Keratinocyte (primary cell): ENCODE results near the gene DUSP23. TPM values are rescaled to one million over a fixed set of nuclear protein-coding genes. Genes with fewer than 3 reads are reported as not detected.

Experiments
- DNase-seq: peaks from one replicate; pipeline ENCODE4 v3.0.0-alpha.2; 2011; ENCODE audit warnings: low read depth, missing footprints, low spot score
- FAIRE-seq: peaks from 2 replicates; lab custom pipeline; 2011; peaks lifted over from hg19 to GRCh38; lab: Jason Lieb, UNC
- H2AFZ ChIP-seq: 2 replicates; pipeline ENCODE4 v1.6.0; 2012; ENCODE audit warnings: low read length, control low read depth, inconsistent platforms; ENCODE audit not compliant: control insufficient read depth
- H3K27ac ChIP-seq: 2 replicates; pipeline ENCODE4 v1.5.1; 2011; ENCODE audit warnings: low read length; ENCODE audit not compliant: control insufficient read depth, insufficient read depth
- H3K27me3 ChIP-seq: 3 replicates; pipeline ENCODE4 v1.6.0; 2011; ENCODE audit warnings: low read length; ENCODE audit not compliant: control insufficient read depth, insufficient read depth; ENCODE audit errors: extremely low read depth
- H3K36me3 ChIP-seq, 2 experiments: 2 replicates in 1 of 2; 3 replicates in 1 of 2; pipeline ENCODE4 v1.5.1; 2011; ENCODE audit warnings: low read length in 2 of 2, mild to moderate bottlenecking in 1 of 2; ENCODE audit not compliant: control insufficient read depth in 2 of 2, insufficient read depth in 2 of 2; ENCODE audit errors: extremely low read depth in 1 of 2
- H3K4me1 ChIP-seq: 3 replicates; pipeline ENCODE4 v1.5.1; 2011; ENCODE audit warnings: low read length; ENCODE audit not compliant: control insufficient read depth, insufficient read depth; ENCODE audit errors: extremely low read depth
- H3K4me2 ChIP-seq: 3 replicates; pipeline ENCODE4 v1.6.0; 2011; ENCODE audit warnings: low read depth, low read length; ENCODE audit not compliant: control insufficient read depth, insufficient read depth; ENCODE audit errors: extremely low read depth
- H3K4me3 ChIP-seq, 3 experiments: fragments of 200-600 bp in 1 of 3; sonication (generic) in 1 of 3; 2 replicates in 2 of 3; 3 replicates in 1 of 3; pipeline ENCODE4 v1.5.1; 2011 to 2016; ENCODE audit warnings: low read length in 3 of 3, mild to moderate bottlenecking in 3 of 3, control low read depth in 2 of 3, inconsistent platforms in 1 of 3, low read depth in 1 of 3, mixed read lengths in 1 of 3, mixed run types in 1 of 3, moderate library complexity in 1 of 3; ENCODE audit not compliant: control insufficient read depth in 2 of 3, insufficient read depth in 2 of 3; ENCODE audit errors: extremely low read depth in 1 of 3
- H3K79me2 ChIP-seq: 2 replicates; pipeline ENCODE4 v1.6.0; 2012; ENCODE audit warnings: low read length; ENCODE audit not compliant: control insufficient read depth, insufficient read depth
- H3K9ac ChIP-seq: 3 replicates; pipeline ENCODE4 v1.6.0; 2011; ENCODE audit warnings: low read length; ENCODE audit not compliant: control insufficient read depth, insufficient read depth; ENCODE audit errors: extremely low read depth
- H3K9me1 ChIP-seq: 3 replicates; pipeline ENCODE4 v1.6.0; 2011; ENCODE audit warnings: low read length; ENCODE audit not compliant: control insufficient read depth, insufficient read depth; ENCODE audit errors: extremely low read depth
- H3K9me3 ChIP-seq: 2 replicates; pipeline ENCODE4 v1.5.1; 2012; ENCODE audit warnings: low read depth, low read length; ENCODE audit not compliant: control insufficient read depth
- H4K20me1 ChIP-seq: 3 replicates; pipeline ENCODE4 v1.6.0; 2011; ENCODE audit warnings: low read length; ENCODE audit not compliant: control insufficient read depth, insufficient read depth; ENCODE audit errors: extremely low read depth
- EZH2 ChIP-seq: IDR thresholded peaks from one replicate; pipeline ENCODE4 v1.6.1; 2012; ENCODE audit warnings: inconsistent platforms, mild to moderate bottlenecking, low read length, moderate library complexity
- dilution Hi-C: fragments of 300-500 bp; cut with MboI; formaldehyde crosslinking; loops from one replicate; pipeline ENCODE4 v1.7.0; 2020; ENCODE audit warnings: low sequenced_read_pairs; ENCODE audit not compliant: extremely low pct_ligation_motif_present
- polyA plus RNA-seq, 5 experiments: library from polyadenylated mRNA; depleted of rRNA in 3 of 5; stranded (reverse) in 3 of 5; stranded (forward) in 1 of 5; unstranded in 1 of 5; fragments of >200 nt; gene quantifications; 1 replicate in 1 of 5; 2 replicates in 3 of 5; 3 replicates in 1 of 5; pipeline versions ENCODE4 v1.2.1 to v1.2.3, GENCODE V29; 2011 to 2012; ENCODE audit warnings: missing spikeins in 2 of 5, low read depth in 1 of 5, low replicate concordance in 1 of 5
- TF ChIP-seq, protein P1 (sequence below), 3 experiments: IDR thresholded peaks in 1 of 3; conservative IDR thresholded peaks in 1 of 3; optimal IDR thresholded peaks in 1 of 3; 2 replicates in 2 of 3; 3 replicates in 1 of 3; pipeline versions ENCODE3 to v1.5.1; 2011; ENCODE audit warnings: low read length in 3 of 3, mild to moderate bottlenecking in 3 of 3, moderate library complexity in 2 of 3, control low read depth in 1 of 3, inconsistent platforms in 1 of 3; ENCODE audit not compliant: insufficient read depth in 2 of 3; ENCODE audit errors: extremely low read depth in 1 of 3

Gene DUSP23
- polyA plus RNA-seq, 1 donor (not counting 4 experiments of a cell fraction or from before 2014, with no cell fraction given) = 35.0 TPM

DNA sequence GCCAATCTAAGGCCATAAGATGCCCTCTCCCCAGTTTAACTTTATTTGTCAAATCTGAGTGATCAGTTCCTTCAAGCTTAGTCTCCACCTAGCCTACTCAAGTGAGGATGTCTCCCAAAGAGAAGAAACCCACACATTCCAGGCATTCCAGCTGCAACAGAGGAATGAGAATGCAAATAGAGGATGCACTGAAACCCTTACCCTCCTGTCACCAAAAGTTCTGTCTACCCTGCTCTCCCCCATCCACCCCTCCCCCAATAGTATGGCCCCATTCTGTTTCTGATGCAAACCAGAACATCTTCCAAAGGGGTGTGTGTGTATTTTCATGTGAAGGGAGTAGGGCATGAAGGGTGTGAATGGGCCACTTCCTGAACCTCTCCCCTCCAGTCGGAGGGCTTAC, 3.0 kb downstream of the DUSP23 start:
- Histone ChIP-seq H3K27me3 (no peaks in the 10 kb centered on the region), H3K4me3 (no peak overlapping the region), H3K27ac (no peak overlapping the region), H3K9ac (no peak overlapping the region), H3K4me1 (peaks cover 8% of the 10 kb centered on the region), H2AFZ (no peak overlapping the region), H3K36me3 (no peaks in the 10 kb centered on the region), H3K79me2 (no peaks in the 10 kb centered on the region), H3K9me3 (no peaks in the 10 kb centered on the region), H3K4me2 (no peak overlapping the region), H3K9me1 (no peaks in the 10 kb centered on the region), H4K20me1 (no peaks in the 10 kb centered on the region)
- DNase-seq = no peak
- TF ChIP-seq, protein P1, sequence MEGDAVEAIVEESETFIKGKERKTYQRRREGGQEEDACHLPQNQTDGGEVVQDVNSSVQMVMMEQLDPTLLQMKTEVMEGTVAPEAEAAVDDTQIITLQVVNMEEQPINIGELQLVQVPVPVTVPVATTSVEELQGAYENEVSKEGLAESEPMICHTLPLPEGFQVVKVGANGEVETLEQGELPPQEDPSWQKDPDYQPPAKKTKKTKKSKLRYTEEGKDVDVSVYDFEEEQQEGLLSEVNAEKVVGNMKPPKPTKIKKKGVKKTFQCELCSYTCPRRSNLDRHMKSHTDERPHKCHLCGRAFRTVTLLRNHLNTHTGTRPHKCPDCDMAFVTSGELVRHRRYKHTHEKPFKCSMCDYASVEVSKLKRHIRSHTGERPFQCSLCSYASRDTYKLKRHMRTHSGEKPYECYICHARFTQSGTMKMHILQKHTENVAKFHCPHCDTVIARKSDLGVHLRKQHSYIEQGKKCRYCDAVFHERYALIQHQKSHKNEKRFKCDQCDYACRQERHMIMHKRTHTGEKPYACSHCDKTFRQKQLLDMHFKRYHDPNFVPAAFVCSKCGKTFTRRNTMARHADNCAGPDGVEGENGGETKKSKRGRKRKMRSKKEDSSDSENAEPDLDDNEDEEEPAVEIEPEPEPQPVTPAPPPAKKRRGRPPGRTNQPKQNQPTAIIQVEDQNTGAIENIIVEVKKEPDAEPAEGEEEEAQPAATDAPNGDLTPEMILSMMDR (optimal IDR thresholded peaks at IDR 0.05 in 1 of 3, IDR thresholded peaks at IDR 0.05 in 1 of 3, conservative IDR thresholded peaks at IDR 0.05 in 1 of 3; ENCODE audit: extremely low read depth in 1 of 3, insufficient read depth in 2 of 3, low read length in 3 of 3) = no peak
- no peak for FAIRE-seq
- dilution Hi-C loops = loop anchor here (25.0 kb wide), 1 partner anchor 254 kb away; the partner anchor contains the start of gene PIGM

DNA sequence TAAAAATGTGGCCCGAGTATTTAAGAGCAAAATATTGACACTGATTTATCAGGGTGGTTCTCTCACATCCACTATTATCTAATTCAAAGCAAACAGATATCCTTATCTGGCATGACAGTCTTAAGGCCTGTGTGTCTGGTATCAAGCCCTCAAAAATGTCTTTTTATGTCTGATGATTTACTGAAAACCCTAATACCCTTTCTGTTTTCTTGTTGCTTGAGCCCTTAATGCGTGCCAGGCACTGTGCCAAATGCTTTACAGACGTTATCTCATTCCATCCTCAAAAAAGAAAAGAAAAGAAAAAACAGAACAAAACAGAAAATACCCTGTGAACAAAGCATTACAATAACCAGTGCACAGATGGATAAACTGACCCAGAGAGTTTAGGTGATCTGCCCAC, 5.7 kb downstream of the DUSP23 start:
- no peak for FAIRE-seq
- no peak overlapping the region for H3K27ac ChIP-seq
- DNase-seq = no peak
- dilution Hi-C loops = loop anchor here (25.0 kb wide), 1 partner anchor 251 kb away; the partner anchor contains the start of gene PIGM
- H3K4me3 ChIP-seq = no peak overlapping the region
- no peak overlapping the region for H2AFZ ChIP-seq
- no peaks in the 10 kb centered on the region for H3K27me3 ChIP-seq
- no peaks in the 10 kb centered on the region for H3K79me2 ChIP-seq
- H3K36me3 ChIP-seq = no peaks in the 10 kb centered on the region
- H3K4me1 ChIP-seq = peaks cover 8% of the 10 kb centered on the region
- no peak for TF ChIP-seq EZH2
- TF ChIP-seq, protein P1 (optimal IDR thresholded peaks at IDR 0.05 in 1 of 3, IDR thresholded peaks at IDR 0.05 in 1 of 3, conservative IDR thresholded peaks at IDR 0.05 in 1 of 3; ENCODE audit: extremely low read depth in 1 of 3, insufficient read depth in 2 of 3, low read length in 3 of 3) = no peak
- no peaks in the 10 kb centered on the region for H3K9me1 ChIP-seq
- H4K20me1 ChIP-seq = no peaks in the 10 kb centered on the region
- H3K9ac ChIP-seq = no peak overlapping the region
- H3K9me3 ChIP-seq = no peaks in the 10 kb centered on the region
- no peak overlapping the region for H3K4me2 ChIP-seq
